BE2C (cell line): ENCODE results near the gene SCD.

ENCODE experiments used
- DNase-seq: peaks from one replicate; pipeline ENCODE4 v3.0.0-alpha.2; 2020
- H3K27me3 ChIP-seq: fragments of 250-450 bp; sonication (Bioruptor Pico); 2 replicates; pipeline ENCODE4 v1.5.1; 2020; ENCODE audit warnings: mild to moderate bottlenecking
- H3K36me3 ChIP-seq: fragments of 250-450 bp; sonication (Bioruptor Pico); 2 replicates; pipeline ENCODE4 v1.5.1; 2020; ENCODE audit warnings: mild to moderate bottlenecking
- H3K4me1 ChIP-seq: fragments of 250-450 bp; sonication (Bioruptor Pico); 2 replicates; pipeline ENCODE4 v1.5.1; 2020
- H3K4me3 ChIP-seq: 2 replicates; pipeline ENCODE4 v1.5.1; 2011; ENCODE audit warnings: low read depth, low read length
- H3K9me3 ChIP-seq: fragments of 250-450 bp; sonication (Bioruptor Pico); 2 replicates; pipeline ENCODE4 v1.5.1; 2020
- CTCF ChIP-seq: IDR thresholded peaks from 2 replicates; pipeline ENCODE4 v1.5.1; 2012; ENCODE audit warnings: mild to moderate bottlenecking, low read depth, low read length

SCD gene

DNA sequence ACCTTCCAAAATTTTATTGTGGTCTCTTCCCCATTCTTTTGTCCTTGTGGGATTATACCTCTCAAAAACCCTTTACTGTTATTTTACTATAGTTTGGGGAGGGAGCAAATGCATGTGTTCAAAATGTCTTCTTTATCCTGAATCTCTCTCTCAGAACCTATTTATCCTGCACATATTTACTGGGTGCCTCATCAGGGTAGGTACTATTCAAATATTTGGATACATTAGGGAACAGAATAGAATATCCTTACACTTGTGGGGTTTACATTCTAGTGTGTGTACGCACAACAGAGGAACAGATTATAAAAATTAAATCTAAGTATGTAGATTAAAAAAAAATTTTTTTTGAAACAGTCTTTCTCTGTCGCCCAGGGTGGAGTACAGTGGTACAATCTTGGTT, 48.6 kb downstream of the SCD start:
- no peaks in the 10 kb centered on the region for H3K36me3 ChIP-seq
- H3K4me1 ChIP-seq, result no peaks in the 10 kb centered on the region
- H3K9me3 ChIP-seq, result no peaks in the 10 kb centered on the region
- DNase-seq, result no peak
- no peak overlapping the region for H3K4me3 ChIP-seq
- no peaks in the 10 kb centered on the region for H3K27me3 ChIP-seq
- TF ChIP-seq CTCF, result no peak

DNA sequence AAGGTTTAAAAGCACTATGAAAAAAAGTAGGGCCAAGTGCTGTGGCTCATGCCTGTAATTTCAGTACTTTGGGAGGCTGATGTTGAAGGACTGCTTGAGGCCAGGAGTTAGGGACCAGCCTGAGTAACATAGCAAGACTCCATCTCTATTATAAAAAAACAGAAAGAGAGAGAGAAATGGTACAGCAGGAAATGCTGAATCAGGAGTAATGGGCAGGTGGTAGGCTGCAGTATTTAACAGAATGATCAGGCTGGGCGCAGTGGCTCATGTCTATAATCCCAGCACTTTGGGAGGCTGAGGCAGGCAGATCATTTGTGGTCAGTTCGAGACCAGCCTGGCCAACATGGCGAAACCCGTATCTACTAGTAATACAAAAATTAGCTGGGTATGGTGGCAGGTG, 49.6 kb downstream of the SCD start:
- no peaks in the 10 kb centered on the region for H3K4me1 ChIP-seq
- no peaks in the 10 kb centered on the region for H3K9me3 ChIP-seq
- H3K27me3 ChIP-seq, result no peaks in the 10 kb centered on the region
- no peak for DNase-seq
- no peak overlapping the region for H3K4me3 ChIP-seq
- TF ChIP-seq CTCF, result no peak
- no peaks in the 10 kb centered on the region for H3K36me3 ChIP-seq

DNA sequence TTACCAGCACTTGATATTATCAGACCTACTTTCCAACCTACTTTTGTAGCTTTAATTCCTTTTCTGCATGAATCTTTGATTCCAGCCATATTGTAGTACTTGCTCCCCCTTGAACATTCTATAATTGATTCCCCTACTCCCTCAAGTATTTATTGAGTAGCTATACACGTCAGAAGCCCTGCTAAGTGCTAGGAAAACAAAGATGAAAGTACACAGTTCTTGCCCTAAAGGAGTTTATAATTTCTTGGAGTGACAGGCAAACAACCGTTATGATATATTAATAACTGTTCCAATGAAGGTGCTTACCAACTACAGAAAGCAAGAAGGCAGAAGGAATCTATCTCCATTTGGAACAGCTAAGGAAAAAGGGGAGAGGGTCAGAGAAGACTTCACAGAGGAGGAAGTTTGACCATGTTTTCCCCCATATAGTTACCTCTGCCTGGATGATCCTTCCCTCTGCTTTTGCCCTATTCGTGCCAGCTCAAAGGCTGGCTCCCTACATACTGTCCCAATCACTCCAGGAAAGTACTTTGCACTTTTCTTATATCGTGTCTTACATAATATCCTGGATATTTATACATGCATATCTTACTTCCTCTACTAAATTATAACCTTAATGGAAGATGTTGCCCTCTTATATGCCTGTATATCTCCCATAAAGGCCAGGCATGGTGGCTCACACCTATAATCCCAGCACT, 54.7 kb downstream of the SCD start:
- DNase-seq, result no peak
- no peak for TF ChIP-seq CTCF

DNA sequence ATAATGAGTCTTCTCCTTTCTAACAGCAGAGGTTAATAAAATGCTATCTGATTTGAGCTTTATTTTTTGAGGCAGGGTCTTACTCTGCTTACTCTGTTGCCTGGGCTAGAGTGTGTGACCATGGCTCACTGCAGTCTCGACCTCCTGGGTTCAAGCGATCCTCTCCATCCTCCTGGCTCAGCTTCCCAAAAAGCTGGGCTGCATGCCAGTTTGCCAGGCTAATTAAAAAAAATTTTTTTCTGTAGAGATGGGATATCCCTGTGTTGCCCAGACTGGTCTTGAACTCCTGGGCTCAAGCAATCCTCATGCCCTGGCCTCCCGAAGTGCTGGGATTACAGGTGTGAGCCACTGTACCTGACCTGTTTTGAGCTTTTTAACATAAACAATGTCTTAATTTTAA, 56.7 kb downstream of the SCD start:
- DNase-seq, result no peak
- Histone ChIP-seq H3K4me3 (no peak overlapping the region), H3K9me3 (no peaks in the 10 kb centered on the region), H3K36me3 (no peaks in the 10 kb centered on the region), H3K27me3 (no peaks in the 10 kb centered on the region), H3K4me1 (no peaks in the 10 kb centered on the region)
- no peak for TF ChIP-seq CTCF

More for the DNA sequence above, 54.7 kb downstream of the SCD start:
- Histone ChIP-seq H3K36me3 (no peaks in the 10 kb centered on the region), H3K27me3 (no peaks in the 10 kb centered on the region), H3K9me3 (no peaks in the 10 kb centered on the region), H3K4me1 (no peaks in the 10 kb centered on the region), H3K4me3 (no peak overlapping the region)

GRCh38 chr10:100413173-100413572, 66.1 kb downstream of the SCD start:
- no peaks in the 10 kb centered on the region for H3K4me1 ChIP-seq
- no peaks in the 10 kb centered on the region for H3K9me3 ChIP-seq
- no peaks in the 10 kb centered on the region for H3K36me3 ChIP-seq
- H3K27me3 ChIP-seq, result no peaks in the 10 kb centered on the region
- no peak for TF ChIP-seq CTCF
- no peak for DNase-seq
- H3K4me3 ChIP-seq, result no peak overlapping the region
